Measurements from ENCODE around the gene FAM20B. TPM values are rescaled to one million over a fixed set of nuclear protein-coding genes. Genes with fewer than 3 reads are reported as not detected.

FAM20B gene
- total and polyA plus RNA-seq, 4 donors = 3.1 to 39.8 (median 13.6) TPM

DNA sequence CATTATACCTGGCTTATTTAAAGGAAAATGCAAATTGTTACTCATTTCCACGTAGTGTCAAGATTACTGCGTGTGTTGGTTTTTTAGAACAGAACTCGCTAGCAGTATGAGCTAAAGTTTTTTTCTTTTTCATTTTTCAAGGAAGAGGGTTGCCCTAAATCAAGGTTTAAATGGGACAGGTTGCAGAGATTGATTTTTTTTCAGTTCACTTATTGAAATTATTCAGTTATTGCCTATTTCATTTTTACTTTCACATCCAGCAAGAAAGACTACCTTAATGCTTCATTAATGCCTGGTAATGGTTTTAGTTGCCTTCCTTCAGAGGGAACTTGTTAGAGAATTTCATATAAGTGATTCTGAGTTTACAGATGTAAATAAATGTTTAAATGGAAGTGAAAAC is 5.6 kb downstream of the FAM20B start:
- no peak overlapping the region for H3K9ac ChIP-seq (ENCODE audit: low read depth in 1 of 2, low read length in 2 of 2)
- no peak overlapping the region for H3K27ac ChIP-seq (ENCODE audit: low read depth in 1 of 2, low read length in 2 of 2)
- WGBS = 91% methylated on average over 3 of the region's 3 CpGs
- H3K36me3 ChIP-seq (ENCODE audit: control insufficient read depth in 4 of 4, insufficient read depth in 3 of 4, low read depth in 1 of 4, low read length in 3 of 4) = no peaks in the 10 kb centered on the region
- H3K4me1 ChIP-seq (ENCODE audit: control insufficient read depth in 4 of 4, insufficient read depth in 4 of 4, low read length in 3 of 4) = peaks cover 7 to 31% (median 23%) of the 10 kb centered on the region in 4 donors
- H3K27me3 ChIP-seq (ENCODE audit: control insufficient read depth in 4 of 4, insufficient read depth in 4 of 4, low read length in 3 of 4) = no peaks in the 10 kb centered on the region
- TF ChIP-seq FOXA2 (IDR thresholded peaks at IDR 0.05) = no peak
- TF ChIP-seq, protein P1, sequence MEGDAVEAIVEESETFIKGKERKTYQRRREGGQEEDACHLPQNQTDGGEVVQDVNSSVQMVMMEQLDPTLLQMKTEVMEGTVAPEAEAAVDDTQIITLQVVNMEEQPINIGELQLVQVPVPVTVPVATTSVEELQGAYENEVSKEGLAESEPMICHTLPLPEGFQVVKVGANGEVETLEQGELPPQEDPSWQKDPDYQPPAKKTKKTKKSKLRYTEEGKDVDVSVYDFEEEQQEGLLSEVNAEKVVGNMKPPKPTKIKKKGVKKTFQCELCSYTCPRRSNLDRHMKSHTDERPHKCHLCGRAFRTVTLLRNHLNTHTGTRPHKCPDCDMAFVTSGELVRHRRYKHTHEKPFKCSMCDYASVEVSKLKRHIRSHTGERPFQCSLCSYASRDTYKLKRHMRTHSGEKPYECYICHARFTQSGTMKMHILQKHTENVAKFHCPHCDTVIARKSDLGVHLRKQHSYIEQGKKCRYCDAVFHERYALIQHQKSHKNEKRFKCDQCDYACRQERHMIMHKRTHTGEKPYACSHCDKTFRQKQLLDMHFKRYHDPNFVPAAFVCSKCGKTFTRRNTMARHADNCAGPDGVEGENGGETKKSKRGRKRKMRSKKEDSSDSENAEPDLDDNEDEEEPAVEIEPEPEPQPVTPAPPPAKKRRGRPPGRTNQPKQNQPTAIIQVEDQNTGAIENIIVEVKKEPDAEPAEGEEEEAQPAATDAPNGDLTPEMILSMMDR (IDR thresholded peaks at IDR 0.05; ENCODE audit: low read depth, low read length, missing input control) = no peak
- no peak for TF ChIP-seq EGR1 (IDR thresholded peaks at IDR 0.05; ENCODE audit: low read depth in 2 of 2)
- no peak for TF ChIP-seq FOXA1 (IDR thresholded peaks at IDR 0.05)
- no peak for TF ChIP-seq RAD21 (IDR thresholded peaks at IDR 0.05)
- TF ChIP-seq JUND (IDR thresholded peaks at IDR 0.05) = no peak
- TF ChIP-seq RXRA (IDR thresholded peaks at IDR 0.05) = no peak
- TF ChIP-seq HNF4A (conservative IDR thresholded peaks at IDR 0.05) = no peak
- no peak for TF ChIP-seq SP1 (IDR thresholded peaks at IDR 0.05)
- no peak for TF ChIP-seq GABPA (IDR thresholded peaks at IDR 0.05 in 1 of 2, conservative IDR thresholded peaks at IDR 0.05 in 1 of 2)
- TF ChIP-seq, protein P2, sequence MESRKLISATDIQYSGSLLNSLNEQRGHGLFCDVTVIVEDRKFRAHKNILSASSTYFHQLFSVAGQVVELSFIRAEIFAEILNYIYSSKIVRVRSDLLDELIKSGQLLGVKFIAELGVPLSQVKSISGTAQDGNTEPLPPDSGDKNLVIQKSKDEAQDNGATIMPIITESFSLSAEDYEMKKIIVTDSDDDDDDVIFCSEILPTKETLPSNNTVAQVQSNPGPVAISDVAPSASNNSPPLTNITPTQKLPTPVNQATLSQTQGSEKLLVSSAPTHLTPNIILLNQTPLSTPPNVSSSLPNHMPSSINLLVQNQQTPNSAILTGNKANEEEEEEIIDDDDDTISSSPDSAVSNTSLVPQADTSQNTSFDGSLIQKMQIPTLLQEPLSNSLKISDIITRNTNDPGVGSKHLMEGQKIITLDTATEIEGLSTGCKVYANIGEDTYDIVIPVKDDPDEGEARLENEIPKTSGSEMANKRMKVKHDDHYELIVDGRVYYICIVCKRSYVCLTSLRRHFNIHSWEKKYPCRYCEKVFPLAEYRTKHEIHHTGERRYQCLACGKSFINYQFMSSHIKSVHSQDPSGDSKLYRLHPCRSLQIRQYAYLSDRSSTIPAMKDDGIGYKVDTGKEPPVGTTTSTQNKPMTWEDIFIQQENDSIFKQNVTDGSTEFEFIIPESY (IDR thresholded peaks at IDR 0.05) = no peak
- TF ChIP-seq HNF4G (IDR thresholded peaks at IDR 0.05) = no peak
- TF ChIP-seq, protein P3, sequence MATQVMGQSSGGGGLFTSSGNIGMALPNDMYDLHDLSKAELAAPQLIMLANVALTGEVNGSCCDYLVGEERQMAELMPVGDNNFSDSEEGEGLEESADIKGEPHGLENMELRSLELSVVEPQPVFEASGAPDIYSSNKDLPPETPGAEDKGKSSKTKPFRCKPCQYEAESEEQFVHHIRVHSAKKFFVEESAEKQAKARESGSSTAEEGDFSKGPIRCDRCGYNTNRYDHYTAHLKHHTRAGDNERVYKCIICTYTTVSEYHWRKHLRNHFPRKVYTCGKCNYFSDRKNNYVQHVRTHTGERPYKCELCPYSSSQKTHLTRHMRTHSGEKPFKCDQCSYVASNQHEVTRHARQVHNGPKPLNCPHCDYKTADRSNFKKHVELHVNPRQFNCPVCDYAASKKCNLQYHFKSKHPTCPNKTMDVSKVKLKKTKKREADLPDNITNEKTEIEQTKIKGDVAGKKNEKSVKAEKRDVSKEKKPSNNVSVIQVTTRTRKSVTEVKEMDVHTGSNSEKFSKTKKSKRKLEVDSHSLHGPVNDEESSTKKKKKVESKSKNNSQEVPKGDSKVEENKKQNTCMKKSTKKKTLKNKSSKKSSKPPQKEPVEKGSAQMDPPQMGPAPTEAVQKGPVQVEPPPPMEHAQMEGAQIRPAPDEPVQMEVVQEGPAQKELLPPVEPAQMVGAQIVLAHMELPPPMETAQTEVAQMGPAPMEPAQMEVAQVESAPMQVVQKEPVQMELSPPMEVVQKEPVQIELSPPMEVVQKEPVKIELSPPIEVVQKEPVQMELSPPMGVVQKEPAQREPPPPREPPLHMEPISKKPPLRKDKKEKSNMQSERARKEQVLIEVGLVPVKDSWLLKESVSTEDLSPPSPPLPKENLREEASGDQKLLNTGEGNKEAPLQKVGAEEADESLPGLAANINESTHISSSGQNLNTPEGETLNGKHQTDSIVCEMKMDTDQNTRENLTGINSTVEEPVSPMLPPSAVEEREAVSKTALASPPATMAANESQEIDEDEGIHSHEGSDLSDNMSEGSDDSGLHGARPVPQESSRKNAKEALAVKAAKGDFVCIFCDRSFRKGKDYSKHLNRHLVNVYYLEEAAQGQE (IDR thresholded peaks at IDR 0.05) = no peak
- H3K4me3 ChIP-seq (ENCODE audit: low read depth in 1 of 3, low read length in 3 of 3) = no peak overlapping the region
- DNase-seq (ENCODE audit: low spot score) = no peak
- H3K9me3 ChIP-seq (ENCODE audit: control insufficient read depth in 4 of 4, low read length in 3 of 4) = no peaks in the 10 kb centered on the region

DNA sequence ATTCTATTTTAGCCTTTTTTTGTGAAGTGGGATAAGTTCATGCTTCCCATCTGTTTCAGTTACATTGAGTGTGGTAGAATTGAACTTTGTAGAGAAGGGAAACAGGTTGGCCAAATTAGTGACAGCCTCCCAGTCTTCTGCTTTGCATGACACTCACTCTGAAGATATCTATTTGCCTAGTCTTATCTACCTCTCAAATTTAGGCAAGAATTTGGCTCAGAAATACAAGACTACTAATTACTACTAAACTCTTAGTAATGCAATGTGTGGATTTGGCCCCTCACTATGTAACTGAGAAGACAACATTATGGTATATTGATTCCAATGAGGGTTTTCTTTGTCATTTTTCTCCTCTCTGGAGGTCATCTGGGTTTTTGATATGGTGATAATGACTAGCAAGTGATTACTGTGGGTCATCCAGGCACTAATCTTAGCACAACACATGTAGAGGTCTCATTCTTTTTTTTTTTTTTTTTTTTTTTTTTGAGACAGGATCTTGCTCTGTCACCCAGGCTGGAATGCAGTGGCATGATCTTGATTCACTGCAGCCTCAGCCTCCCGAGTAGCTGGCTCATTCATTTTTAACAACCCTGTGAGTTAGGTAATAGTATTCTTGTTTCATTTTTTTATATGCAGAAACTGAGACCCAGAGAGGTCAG is 6.3 kb downstream of the FAM20B start:
- no peaks in the 10 kb centered on the region for H3K9me3 ChIP-seq (ENCODE audit: control insufficient read depth in 4 of 4, low read length in 3 of 4)
- DNase-seq (ENCODE audit: low spot score) = no peak
- H3K4me3 ChIP-seq (ENCODE audit: low read depth in 1 of 3, low read length in 3 of 3) = no peak overlapping the region
- H3K9ac ChIP-seq (ENCODE audit: low read depth in 1 of 2, low read length in 2 of 2) = no peak overlapping the region
- peaks cover 8 to 26% (median 21%) of the 10 kb centered on the region in 4 donors for H3K4me1 ChIP-seq (ENCODE audit: control insufficient read depth in 4 of 4, insufficient read depth in 4 of 4, low read length in 3 of 4)
- no peaks in the 10 kb centered on the region for H3K27me3 ChIP-seq (ENCODE audit: control insufficient read depth in 4 of 4, insufficient read depth in 4 of 4, low read length in 3 of 4)
- no peaks in the 10 kb centered on the region for H3K36me3 ChIP-seq (ENCODE audit: control insufficient read depth in 4 of 4, insufficient read depth in 3 of 4, low read depth in 1 of 4, low read length in 3 of 4)
- 65% methylated on average over 1 of the region's 1 CpG for WGBS
- no peak overlapping the region for H3K27ac ChIP-seq (ENCODE audit: low read depth in 1 of 2, low read length in 2 of 2)
- TF ChIP-seq RAD21 (IDR thresholded peaks at IDR 0.05) (no peak), SP1 (IDR thresholded peaks at IDR 0.05) (no peak), RXRA (IDR thresholded peaks at IDR 0.05) (no peak)
- TF ChIP-seq, protein P4, sequence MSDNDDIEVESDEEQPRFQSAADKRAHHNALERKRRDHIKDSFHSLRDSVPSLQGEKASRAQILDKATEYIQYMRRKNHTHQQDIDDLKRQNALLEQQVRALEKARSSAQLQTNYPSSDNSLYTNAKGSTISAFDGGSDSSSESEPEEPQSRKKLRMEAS (IDR thresholded peaks at IDR 0.05) = no peak
- TF ChIP-seq, protein P1 (IDR thresholded peaks at IDR 0.05; ENCODE audit: low read depth, low read length, missing input control) = no peak
- TF ChIP-seq, protein P3 (IDR thresholded peaks at IDR 0.05) = no peak

Data from liver (tissue), 9 donors.